Lower leg skin (tissue), 4 donors: ENCODE results near the gene ENTREP1. TPM values are rescaled to one million over a fixed set of nuclear protein-coding genes. Genes with fewer than 3 reads are reported as not detected.

Experiments
- DNase-seq, 2 donors: peaks; one replicate each; pipeline ENCODE4 v3.0.0-alpha.2; 2019; ENCODE audit warnings: low spot score in 2 of 2
- H3K4me3 ChIP-seq: fragments of 200-600 bp; sonication (generic); 2 replicates; pipeline ENCODE4 v1.5.1; 2017; ENCODE audit warnings: mild to moderate bottlenecking, low read depth; ENCODE audit not compliant: poor library complexity, severe bottlenecking
- CTCF ChIP-seq, 3 donors: fragments of 450-650 bp; IDR thresholded peaks; one replicate each; pipeline ENCODE4 v1.5.1; 2016; ENCODE audit warnings: antibody characterized with exemption in 3 of 3, mild to moderate bottlenecking in 3 of 3, moderate library complexity in 2 of 3
- POLR2A ChIP-seq, 2 donors: fragments of 450-650 bp; IDR thresholded peaks; one replicate each; pipeline ENCODE4 v1.6.1; 2016 to 2017; ENCODE audit warnings: antibody characterized with exemption in 2 of 2, mild to moderate bottlenecking in 1 of 2, moderate library complexity in 1 of 2
- WGBS, 2 donors: methylation state at CpG; one replicate each; pipeline ENCODE4 v1.1.5; 2018; 5-methylcytosine and 5-hydroxymethylcytosine counted together
- intact Hi-C: fragments of 100-400 bp; cut with DNase I; formaldehyde crosslinking; loops from one replicate; pipeline ENCODE4 v1.15.0; 2023; ENCODE audit warnings: low total_unique reads
- total RNA-seq, 4 donors: library from RNA; depleted of rRNA; stranded (reverse); fragments of >200 nt; gene quantifications; one replicate each; pipeline ENCODE4 v1.1.0, GENCODE V29; 2016

ENTREP1 gene
- total RNA-seq, 4 donors from 2014 or later: 12.7 to 19.1 (median 16.3) TPM

GRCh38 chr9:69314547-69314946 is 10.5 kb upstream of the ENTREP1 start:
- 78 to 89% methylated on average over 1 of the region's 1 CpG for WGBS, 2 donors

DNA sequence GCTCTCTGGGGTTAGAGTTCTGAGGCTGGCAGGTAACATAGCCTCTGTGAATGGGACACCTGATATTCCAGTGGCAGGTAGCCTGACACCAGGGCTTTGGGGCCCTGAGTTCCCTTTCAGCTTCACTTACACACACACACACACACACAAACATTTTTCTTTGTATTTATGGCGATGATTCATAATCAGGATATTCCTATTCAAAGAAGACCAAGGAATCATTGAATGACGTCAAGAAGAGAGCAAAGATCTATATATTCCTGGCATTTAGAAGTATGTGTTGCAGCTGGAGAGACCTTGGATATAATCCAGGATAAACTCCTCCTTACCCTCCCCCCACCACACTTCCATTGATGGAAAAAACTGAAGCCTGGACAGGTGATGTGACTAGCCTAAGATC is 7.9 kb upstream of the ENTREP1 start:
- no peak overlapping the region for H3K4me3 ChIP-seq
- 71 to 77% methylated on average over 2 of the region's 2 CpGs for WGBS, 2 donors
- TF ChIP-seq POLR2A (IDR thresholded peaks at IDR 0.05) (no peak), CTCF (IDR thresholded peaks at IDR 0.05) (no peak)
- intact Hi-C loops: no loop called here
- no peak for DNase-seq

More at GRCh38 chr9:69314547-69314946, 10.5 kb upstream of the ENTREP1 start:
- H3K4me3 ChIP-seq: no peak overlapping the region
- DNase-seq: no peak
- no peak for TF ChIP-seq CTCF (IDR thresholded peaks at IDR 0.05)
- TF ChIP-seq POLR2A (IDR thresholded peaks at IDR 0.05): no peak
- intact Hi-C loops: no loop called here

GRCh38 chr9:69317894-69318293 is 7.1 kb upstream of the ENTREP1 start:
- TF ChIP-seq POLR2A (IDR thresholded peaks at IDR 0.05) (no peak), CTCF (IDR thresholded peaks at IDR 0.05) (no peak)
- DNase-seq: no peak
- intact Hi-C loops: no loop called here
- H3K4me3 ChIP-seq: no peak overlapping the region

DNA sequence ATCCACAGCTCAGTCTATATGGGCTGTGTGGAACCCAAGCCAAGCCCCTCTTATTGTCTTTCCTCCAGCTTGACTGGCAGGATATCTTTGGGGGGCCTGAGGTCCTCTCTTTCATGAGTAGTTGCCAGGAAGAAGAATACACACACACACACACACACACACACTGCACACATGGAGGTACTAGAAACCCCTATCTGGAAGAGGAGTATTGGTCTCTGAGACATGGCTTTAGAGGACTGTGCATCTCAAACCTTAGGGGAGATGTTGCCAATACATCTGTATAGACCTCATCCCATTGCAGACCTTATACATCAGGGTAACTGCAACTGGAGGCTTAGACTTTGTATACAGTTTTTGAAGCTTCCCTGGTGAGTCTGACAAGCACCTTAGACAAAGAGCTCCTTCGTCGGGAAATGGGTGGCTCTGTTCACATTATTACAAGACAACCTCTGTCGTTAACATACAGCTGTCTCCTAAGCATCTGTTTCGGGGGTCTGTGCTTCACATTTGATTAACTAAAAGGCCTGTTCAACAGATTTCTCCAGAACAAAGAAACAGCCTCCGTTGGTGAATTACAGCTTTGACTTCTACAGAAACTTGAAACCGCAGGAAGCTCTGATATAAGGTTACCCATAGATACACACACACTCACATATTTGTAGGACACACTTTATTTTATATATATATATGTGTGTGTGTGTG is 5.5 kb upstream of the ENTREP1 start:
- H3K4me3 ChIP-seq: no peak overlapping the region
- no peak for TF ChIP-seq POLR2A (IDR thresholded peaks at IDR 0.05)
- TF ChIP-seq CTCF (IDR thresholded peaks at IDR 0.05): no peak
- no peak for DNase-seq
- 74 to 81% methylated on average over 6 of the region's 6 CpGs for WGBS, 2 donors
- intact Hi-C loops: no loop called here

DNA sequence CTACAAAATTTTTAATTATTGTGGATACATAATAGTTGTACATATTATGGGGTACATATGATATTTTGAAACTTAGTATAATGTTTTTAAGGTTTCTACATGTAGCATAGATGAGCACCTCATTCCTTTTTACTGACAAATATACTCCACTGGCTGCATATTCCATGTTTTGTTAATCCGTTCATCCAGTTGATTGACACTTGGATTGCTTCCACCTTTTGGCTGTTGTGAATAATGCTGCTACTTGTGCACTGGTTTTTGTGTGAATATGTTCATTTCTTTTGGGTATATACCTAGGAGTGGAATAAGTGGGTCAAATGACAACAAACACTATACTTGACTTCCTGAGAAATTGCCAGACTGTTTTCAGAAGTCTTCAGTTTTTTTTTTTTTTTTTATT is 2.8 kb upstream of the ENTREP1 start:
- TF ChIP-seq POLR2A (IDR thresholded peaks at IDR 0.05): no peak
- TF ChIP-seq CTCF (IDR thresholded peaks at IDR 0.05): no peak
- intact Hi-C loops: no loop called here
- 48 to 63% methylated on average over 1 of the region's 1 CpG for WGBS, 2 donors
- no peak overlapping the region for H3K4me3 ChIP-seq
- DNase-seq: no peak

DNA sequence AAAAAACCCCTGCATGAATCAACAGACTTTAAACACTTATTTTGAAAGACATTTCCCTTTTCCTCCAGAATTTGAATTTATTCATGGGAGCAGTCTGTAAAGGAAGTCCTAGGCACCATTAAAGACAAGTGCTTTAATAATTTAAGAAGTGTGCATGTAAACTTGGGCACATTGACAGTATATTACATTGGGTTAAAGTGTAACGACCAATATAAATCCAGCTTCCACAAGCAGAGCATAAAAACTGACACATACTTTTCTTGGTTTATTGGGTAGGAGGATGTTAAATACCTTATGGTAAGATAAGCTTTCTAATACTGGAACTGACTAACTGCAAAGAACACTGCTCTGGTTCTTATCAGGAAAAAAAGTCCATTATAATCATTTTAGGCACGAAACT is 1.2 kb upstream of the ENTREP1 start:
- no peak overlapping the region for H3K4me3 ChIP-seq
- intact Hi-C loops: no loop called here
- no peak for DNase-seq
- TF ChIP-seq POLR2A (IDR thresholded peaks at IDR 0.05) (no peak), CTCF (IDR thresholded peaks at IDR 0.05) (no peak)
- WGBS, 2 donors: 73 to 74% methylated on average over 2 of the region's 2 CpGs
